GM18873 (cell line): Measurements from ENCODE around the gene SF3A1.
A peak's percentile ranks its signal among the peaks of the same experiment; 100 is the strongest.
"Not testable (repeated sequence)": the region's sequence is repeated elsewhere in the genome, so short reads cannot be mapped to it uniquely, and the experiment has no call there.

Experiments
- ATAC-seq: cut with Tn5 transposase; IDR thresholded peaks from one replicate; pipeline ENCODE4 v1.9.1; 2021; ENCODE audit warnings: mild to moderate bottlenecking, moderate library complexity, moderate number of reproducible peaks; ENCODE audit not compliant: unreplicated experiment, low FRiP score

The SF3A1 gene

GRCh38 chr22:30356449-30357235 lies at the start of gene SF3A1, which contains the start of gene CCDC157:
Gene SF3A1 (minus strand): TSS chr22:30356894. CDS start chr22:30356792, 102 bp downstream.
Gene CCDC157 (plus strand): TSS chr22:30357007. CDS start chr22:30366001, 8,994 bp downstream.
- ATAC-seq, result peak; percentile 73

- ATAC-seq, result no peak
Observed at GRCh38 chr22:30406400-30406799, 49.7 kb upstream of the SF3A1 start.

- no peak for ATAC-seq
Observed at GRCh38 chr22:30405731-30406130, 49.0 kb upstream of the SF3A1 start.

- no peak for ATAC-seq
Observed at GRCh38 chr22:30404307-30404706, 47.6 kb upstream of the SF3A1 start.

- ATAC-seq, result not testable (repeated sequence)
Observed at GRCh38 chr22:30402766-30403104, 46.0 kb upstream of the SF3A1 start.

GRCh38 chr22:30402028-30402765 lies 45.5 kb upstream of the SF3A1 start:
- no peak for ATAC-seq

- ATAC-seq, result not testable (repeated sequence)
Observed at GRCh38 chr22:30401024-30401423, 44.3 kb upstream of the SF3A1 start.

- ATAC-seq, result no peak
Observed at GRCh38 chr22:30400159-30400558, 43.5 kb upstream of the SF3A1 start.

- ATAC-seq, result no peak
Observed at GRCh38 chr22:30399718-30400117, 43.0 kb upstream of the SF3A1 start.

- ATAC-seq, result no peak
Observed at GRCh38 chr22:30398685-30399680, 42.3 kb upstream of the SF3A1 start.

GRCh38 chr22:30397656-30398635 lies 41.3 kb upstream of the SF3A1 start:
- no peak for ATAC-seq

- no peak for ATAC-seq
Observed at GRCh38 chr22:30396871-30397655, 40.4 kb upstream of the SF3A1 start, which contains the start of gene SEC14L2. Gene SEC14L2 (plus strand): TSS chr22:30397018. CDS start chr22:30397117, 99 bp downstream.

- ATAC-seq, result no peak
Observed at GRCh38 chr22:30393885-30394284, 37.2 kb upstream of the SF3A1 start.

- ATAC-seq, result no peak
Observed at GRCh38 chr22:30393322-30393680, 36.6 kb upstream of the SF3A1 start.

- ATAC-seq, result no peak
Observed at GRCh38 chr22:30392661-30393321, 36.1 kb upstream of the SF3A1 start.

GRCh38 chr22:30390974-30391691 lies 34.4 kb upstream of the SF3A1 start:
- no peak for ATAC-seq
